K562 (cell line): ENCODE measurements around the gene HDAC9. TPM values are rescaled to one million over a fixed set of nuclear protein-coding genes. Genes with fewer than 3 reads are reported as not detected.

Experiments used
- ATAC-seq: fragments of 200-7000 bp; cut with Tn5 transposase; 3 replicates; pipeline ENCODE4 v1.9.1; 2020; ENCODE audit warnings: moderate library complexity
- BruUV-seq: library from RNA; stranded (reverse); fragments of 400-500 nt; replicated peaks from 2 replicates; lab custom pipeline; 2021; lab: Mats Ljungman, UMichigan
- CTCF ChIA-PET: fragments of 300-600 bp; formaldehyde crosslinking; extraction: SDS; loops from one replicate; lab custom pipeline; 2021; ENCODE audit warnings: low intra/inter-chr PET ratio; lab: Yijun Ruan, JAX
- POLR2A ChIA-PET: fragments of 300-600, 350-650 bp; sonication (Branson Sonifier 250); formaldehyde crosslinking; extraction: SDS; loops from one replicate; lab custom pipeline; 2021; ENCODE audit warnings: antibody characterized with exemption, inconsistent platforms; lab: Yijun Ruan, JAX
- DNase-seq, 4 experiments: peaks; one replicate each; pipeline versions ENCODE4 v3.0.0 to v3.0.0-alpha.2; 2011 to 2018; ENCODE audit warnings: low spot score in 3 of 4, mixed read lengths in 3 of 4; ENCODE audit errors: extremely low read depth in 1 of 4
- FAIRE-seq: peaks from 2 replicates; lab custom pipeline; 2011; peaks lifted over from hg19 to GRCh38; lab: Jason Lieb, UNC
- H2AFZ ChIP-seq: 2 replicates; pipeline ENCODE4 v1.6.0; 2011; ENCODE audit warnings: low read depth, low read length, control low read depth, inconsistent platforms
- H3K27ac ChIP-seq: fragments of 200-600 bp; 3 replicates; pipeline ENCODE4 v1.8.0; 2011; ENCODE audit warnings: low read depth, mild to moderate bottlenecking, control low read depth, inconsistent platforms, low read length, moderate library complexity, mixed read lengths; ENCODE audit errors: extremely low read depth
- H3K27me3 ChIP-seq, 2 experiments: fragments of 300-600 bp in 1 of 2; 2 replicates in 1 of 2; 3 replicates in 1 of 2; pipeline versions ENCODE4 v1.6.0 to v1.8.0; 2011; ENCODE audit warnings: inconsistent platforms in 2 of 2, low read length in 2 of 2, mild to moderate bottlenecking in 1 of 2, mixed read lengths in 1 of 2, moderate library complexity in 1 of 2; ENCODE audit not compliant: control insufficient read depth in 2 of 2, insufficient read depth in 2 of 2
- H3K36me3 ChIP-seq: fragments of 300-600 bp; 3 replicates; pipeline ENCODE4 v1.8.0; 2011; ENCODE audit warnings: mild to moderate bottlenecking, low read length, inconsistent platforms; ENCODE audit not compliant: control insufficient read depth, insufficient read depth
- H3K4me1 ChIP-seq, 2 experiments: fragments of 200-600 bp in 1 of 2; replicated peaks in 1 of 2; 2 replicates in 1 of 2; 3 replicates in 1 of 2; pipeline versions ENCODE4 v1.5.1 to v1.8.0; 2011; ENCODE audit warnings: inconsistent platforms in 2 of 2, low read length in 2 of 2, mild to moderate bottlenecking in 1 of 2, mixed read lengths in 1 of 2, moderate library complexity in 1 of 2; ENCODE audit not compliant: control insufficient read depth in 2 of 2, insufficient read depth in 2 of 2
- H3K4me2 ChIP-seq: 2 replicates; pipeline ENCODE4 v1.6.1; 2011; ENCODE audit warnings: low read length, control low read depth, inconsistent platforms, mixed read lengths; ENCODE audit not compliant: insufficient read depth
- H3K4me3 ChIP-seq: fragments of 200-600 bp; sonication (generic), shearing (Covaris generic); 2 replicates; pipeline ENCODE4 v1.5.1; 2016; ENCODE audit warnings: control low read depth, inconsistent platforms
- H3K79me2 ChIP-seq: fragments of 200-600 bp; 3 replicates; pipeline ENCODE4 v1.8.0; 2011; ENCODE audit warnings: low read length, inconsistent platforms; ENCODE audit not compliant: control insufficient read depth, insufficient read depth
- H3K9ac ChIP-seq, 2 experiments: 2 replicates each; pipeline versions ENCODE4 v1.6.0 to v1.6.1; 2011; ENCODE audit warnings: low read depth in 2 of 2, low read length in 2 of 2, control low read depth in 1 of 2, inconsistent platforms in 1 of 2, mild to moderate bottlenecking in 1 of 2, mixed read lengths in 1 of 2; ENCODE audit not compliant: insufficient read depth in 1 of 2
- H3K9me1 ChIP-seq: one replicate; pipeline ENCODE4 v1.6.0; 2011; ENCODE audit warnings: inconsistent platforms, mild to moderate bottlenecking, low read length, moderate library complexity; ENCODE audit not compliant: control insufficient read depth, insufficient read depth
- H3K9me3 ChIP-seq: replicated peaks from 2 replicates; pipeline ENCODE4 v1.5.1; 2011; ENCODE audit warnings: low read depth, low read length, inconsistent platforms; ENCODE audit not compliant: control insufficient read depth, insufficient read depth
- H4K20me1 ChIP-seq: replicated peaks from 2 replicates; pipeline ENCODE4 v1.6.1; 2011; ENCODE audit warnings: low read length, inconsistent platforms, mixed read lengths; ENCODE audit not compliant: control insufficient read depth, insufficient read depth
- ARID4B ChIP-seq: sonication (generic); formaldehyde crosslinking; IDR thresholded peaks from 2 replicates; pipeline ENCODE4 v1.8.0; 2022; ENCODE audit warnings: mild to moderate bottlenecking, missing genetic modification reagents
- ASH1L ChIP-seq: fragments of 450-650 bp; IDR thresholded peaks from 2 replicates; pipeline ENCODE4 v1.6.1; 2018; ENCODE audit warnings: borderline replicate concordance, mild to moderate bottlenecking, low read depth; ENCODE audit not compliant: partially characterized antibody
- BRD9 ChIP-seq: fragments of 450-650 bp; IDR thresholded peaks from 2 replicates; pipeline ENCODE4 v1.6.1; 2018; ENCODE audit warnings: low read depth; ENCODE audit not compliant: partially characterized antibody
- ETS1 ChIP-seq: conservative IDR thresholded peaks from 2 replicates; pipeline ENCODE4 v1.6.1; 2011; ENCODE audit warnings: low read depth, mild to moderate bottlenecking, low read length; ENCODE audit not compliant: control insufficient read depth
- MCM7 ChIP-seq, 2 experiments: fragments of 450-650 bp; IDR thresholded peaks; 2 replicates each; pipeline ENCODE4 v1.6.1; 2016 to 2018
- TRIM24 ChIP-seq, 2 experiments: fragments of 450-650 bp; IDR thresholded peaks; 2 replicates each; pipeline ENCODE4 v1.6.1; 2016
- ZBTB12 ChIP-seq: fragments of 250-450 bp; sonication (Bioruptor Pico); IDR thresholded peaks from 2 replicates; pipeline ENCODE4 v1.4.0; 2020
- ZNF3 ChIP-seq: fragments of 250-450 bp; sonication (Bioruptor Pico); IDR thresholded peaks from 2 replicates; pipeline ENCODE4 v1.5.0; 2021; ENCODE audit warnings: mild to moderate bottlenecking, moderate library complexity
- WGBS: fragments of 100-300 bp; shearing (Covaris generic); methylation state at CpG from one replicate; pipeline ENCODE4 v1.1.6; 2016; ENCODE audit warnings: low coverage, mixed read lengths; ENCODE audit not compliant: insufficient coverage; ENCODE audit errors: missing lambda C conversion rate; 5-methylcytosine and 5-hydroxymethylcytosine counted together
- in situ Hi-C: fragments of 300-500 bp; cut with MboI; formaldehyde crosslinking; loops from 4 replicates; pipeline ENCODE4 v1.15.0; 2018; ENCODE audit warnings: inconsistent platforms, mixed read lengths
- intact Hi-C: fragments of 100-400 bp; cut with micrococcal nuclease; formaldehyde crosslinking; loops from 2 replicates; pipeline ENCODE4 v1.14.2; 2022
- polyA plus RNA-seq, 8 experiments: library from polyadenylated mRNA; depleted of rRNA in 4 of 8; stranded (reverse) in 5 of 8; unstranded in 3 of 8; fragments of >200 nt; fragmentation: Nextera tagmentation in 2 of 8; fragmentation: Illumina TruSeq in 1 of 8; extraction: Ambion mirVana in 2 of 8; extraction: Trizol in 1 of 8; gene quantifications; 2 replicates each; pipeline versions ENCODE4 v1.2.1 to v1.2.3, GENCODE V29; 2011 to 2014; ENCODE audit warnings: inconsistent platforms in 1 of 8, missing spikeins in 1 of 8
- total RNA-seq, 7 experiments: library from RNA; depleted of rRNA in 6 of 7; stranded (reverse); fragments of >200 nt in 6 of 7; fragmentation: Illumina TruSeq in 2 of 7; extraction: Trizol in 2 of 7; gene quantifications; 2 replicates each; pipeline versions ENCODE4 v1.2.1 to v1.2.3, GENCODE V29; 2011 to 2021; ENCODE audit warnings: low replicate concordance in 1 of 7

The HDAC9 gene
- total and polyA plus RNA-seq, 9 of the 15 experiments (the other 6 are each of a cell fraction or from before 2014, with no cell fraction given), result 0.08 to 0.91 (median 0.33) TPM

GRCh38 chr7:18913106-18913505 is 417.6 kb downstream of the HDAC9 start:
- no peak overlapping the region for H3K9ac ChIP-seq
- FAIRE-seq (no peak), DNase-seq (no peak), ATAC-seq (no peak)
- POLR2A ChIA-PET, result no interaction called here
- no peaks in the 10 kb centered on the region for H3K9me3 ChIP-seq
- no peaks in the 10 kb centered on the region for H4K20me1 ChIP-seq
- H3K27ac ChIP-seq, result no peak overlapping the region
- H3K9me1 ChIP-seq, result no peaks in the 10 kb centered on the region
- H3K36me3 ChIP-seq, result no peaks in the 10 kb centered on the region
- H3K4me3 ChIP-seq, result no peak overlapping the region
- H3K4me2 ChIP-seq, result no peak overlapping the region
- CTCF ChIA-PET, result no interaction called here
- no TSS peak for BruUV-seq
- no peaks in the 10 kb centered on the region for H3K79me2 ChIP-seq
- no peak overlapping the region for H2AFZ ChIP-seq
- no peaks in the 10 kb centered on the region for H3K4me1 ChIP-seq
- 0% methylated on average over 4 of the region's 4 CpGs for WGBS
- intact Hi-C loops, result no loop called here
- no peaks in the 10 kb centered on the region for H3K27me3 ChIP-seq
- in situ Hi-C loops, result no loop called here
- TF ChIP-seq ZNF3 (CRISPR knock-in tag) (no peak), MCM7 (IDR thresholded peaks at IDR 0.05) (no peak), ZBTB12 (CRISPR knock-in tag) (no peak), ETS1 (no peak), TRIM24 (IDR thresholded peaks at IDR 0.05) (no peak), ASH1L (no peak), BRD9 (no peak), ARID4B (no peak)
